NCI-H748 (cell line): ENCODE results near the gene FUT7.
"Not testable (repeated sequence)": the region's sequence is repeated elsewhere in the genome, so short reads cannot be mapped to it uniquely, and the experiment has no call there.

ENCODE experiments used
- DNase-seq: peaks from one replicate; lab custom pipeline; 2025; ENCODE audit not compliant: unreplicated experiment; lab: John Stamatoyannopoulos, UW

The FUT7 gene

GRCh38 chr9:137066096-137066861 is 34.4 kb upstream of the FUT7 start:
- no peak for DNase-seq

DNA sequence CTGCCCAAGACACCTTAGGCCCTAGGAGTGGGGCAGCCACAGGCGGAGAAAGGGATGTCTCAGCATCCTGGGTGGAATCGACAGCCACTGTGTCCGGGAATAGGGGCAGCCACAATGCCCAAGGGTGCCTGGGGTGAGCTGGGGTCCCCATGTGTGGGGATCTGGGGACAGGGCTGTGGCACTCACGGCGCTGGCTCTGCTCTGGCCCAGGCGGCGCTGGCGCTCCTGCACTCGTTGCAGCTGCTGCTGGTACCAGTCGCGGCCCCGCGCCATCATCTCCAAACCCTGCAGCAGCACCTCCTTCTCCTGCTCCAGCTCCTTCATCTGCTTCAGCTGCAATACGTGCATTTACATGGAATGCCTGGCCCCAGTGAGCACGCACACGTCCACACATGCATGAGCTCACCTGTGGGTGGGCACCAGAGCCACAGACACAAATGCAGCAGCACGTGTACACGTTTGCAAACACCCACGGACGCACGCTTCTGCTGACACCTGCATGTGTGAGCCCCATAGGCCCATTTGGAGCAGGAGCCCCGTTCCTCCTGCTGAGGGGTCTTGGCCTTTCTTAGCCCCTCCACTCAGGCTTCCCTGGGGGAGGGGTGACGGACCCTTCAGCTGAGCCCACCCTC is 33.6 kb upstream of the FUT7 start:
- no peak for DNase-seq

DNA sequence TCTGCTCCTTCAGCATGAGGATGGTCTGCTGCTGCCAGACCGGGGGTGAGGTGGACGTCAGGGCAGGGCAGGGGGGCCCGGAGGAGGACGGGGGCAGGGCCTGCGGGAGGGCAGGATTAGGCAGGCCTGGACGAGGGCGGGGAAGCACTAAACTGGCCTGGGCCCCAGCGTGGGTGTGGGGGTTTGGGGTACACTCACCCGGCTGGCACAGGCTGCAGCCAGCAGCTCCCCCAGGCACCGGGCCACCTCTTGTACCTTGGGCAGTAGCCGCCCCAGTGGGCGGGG is 32.9 kb upstream of the FUT7 start:
- DNase-seq: no peak

DNA sequence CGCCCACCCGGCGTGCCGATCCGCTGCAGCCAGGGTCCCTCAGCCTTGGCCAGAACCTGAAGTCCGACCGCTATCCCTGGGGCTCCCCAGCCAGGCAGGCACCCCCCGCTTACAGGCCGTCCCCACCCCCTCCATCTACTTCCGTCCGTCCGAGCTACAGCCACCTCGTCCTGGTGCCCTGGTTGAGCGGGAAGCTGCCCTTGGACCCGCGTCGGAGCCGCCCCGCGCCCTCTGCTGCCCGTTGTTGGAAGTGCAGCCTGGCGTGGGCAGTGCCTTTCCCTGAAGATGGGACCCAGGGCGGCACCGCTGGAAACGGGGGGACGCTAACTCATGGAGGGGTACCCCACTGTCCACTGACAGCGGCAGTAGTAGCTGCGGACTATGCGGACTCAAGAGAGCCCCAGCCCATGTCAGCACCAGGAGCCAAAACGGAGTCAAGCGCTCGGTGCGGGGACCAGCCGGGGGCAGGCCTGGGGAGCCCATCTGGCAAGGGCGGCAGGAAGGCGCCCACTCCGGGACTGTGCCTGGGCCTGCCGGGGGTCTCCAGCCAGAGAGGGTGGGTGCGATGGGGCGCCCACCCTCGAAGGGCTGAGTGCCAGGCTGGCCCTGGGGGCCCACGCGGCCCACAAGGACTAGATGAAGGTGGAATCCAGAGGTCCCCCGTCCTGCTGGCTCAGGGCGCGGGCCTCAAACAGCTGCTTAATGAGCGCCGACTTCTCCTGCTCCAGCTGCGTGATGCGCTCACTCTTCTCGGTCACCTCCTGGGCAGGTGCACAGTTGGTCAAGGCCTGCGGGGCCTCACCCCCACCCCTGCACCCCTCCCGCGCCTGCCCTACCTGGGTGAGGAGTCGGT is 32.4 kb upstream of the FUT7 start:
- peak; percentile 62 for DNase-seq

GRCh38 chr9:137063311-137064026 is 31.6 kb upstream of the FUT7 start:
- no peak for DNase-seq

- not testable (repeated sequence) for DNase-seq
Measured at GRCh38 chr9:137062798-137063197, 30.9 kb upstream of the FUT7 start.

DNA sequence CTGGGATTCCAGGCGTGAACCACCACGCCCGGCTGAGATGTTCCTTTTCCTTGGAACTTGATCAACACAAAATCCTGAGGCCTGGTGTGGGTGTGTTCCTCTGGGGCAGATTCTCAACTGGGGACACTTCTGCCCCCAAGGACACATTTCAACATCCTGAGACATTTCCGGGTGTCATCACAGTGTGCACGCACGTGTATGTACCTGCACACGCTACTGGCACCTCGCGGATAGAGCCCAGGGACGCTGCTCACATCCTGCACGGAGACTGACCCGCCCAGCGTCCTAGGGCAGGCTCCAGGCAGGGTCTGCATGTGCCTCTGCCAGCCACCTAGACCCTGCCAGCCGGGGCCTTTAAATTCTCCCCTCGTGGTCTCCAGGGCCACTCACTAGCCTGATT is 30.5 kb upstream of the FUT7 start:
- DNase-seq: no peak

GRCh38 chr9:137058521-137059234 is 26.8 kb upstream of the FUT7 start:
- DNase-seq: no peak

DNA sequence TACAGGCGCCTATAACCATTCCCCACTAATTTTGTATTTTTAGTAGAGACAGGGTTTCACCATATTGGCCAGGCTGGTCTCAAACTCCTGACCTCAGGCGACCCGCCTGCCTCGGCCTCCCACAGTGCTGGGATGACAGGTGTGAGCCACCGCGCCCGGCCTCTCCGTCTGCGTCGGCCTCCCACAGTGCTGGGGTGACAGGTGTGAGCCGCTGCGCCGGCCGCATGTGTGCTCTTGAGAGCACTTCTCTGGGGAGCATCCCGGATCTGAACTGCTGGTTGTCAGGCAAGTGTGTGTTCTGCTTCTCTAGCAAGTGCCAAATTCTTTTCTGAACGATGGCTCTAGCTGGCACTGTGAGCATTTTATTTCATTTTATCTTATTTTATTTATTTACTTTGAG is 25.7 kb upstream of the FUT7 start:
- peak; percentile 33 for DNase-seq

DNA sequence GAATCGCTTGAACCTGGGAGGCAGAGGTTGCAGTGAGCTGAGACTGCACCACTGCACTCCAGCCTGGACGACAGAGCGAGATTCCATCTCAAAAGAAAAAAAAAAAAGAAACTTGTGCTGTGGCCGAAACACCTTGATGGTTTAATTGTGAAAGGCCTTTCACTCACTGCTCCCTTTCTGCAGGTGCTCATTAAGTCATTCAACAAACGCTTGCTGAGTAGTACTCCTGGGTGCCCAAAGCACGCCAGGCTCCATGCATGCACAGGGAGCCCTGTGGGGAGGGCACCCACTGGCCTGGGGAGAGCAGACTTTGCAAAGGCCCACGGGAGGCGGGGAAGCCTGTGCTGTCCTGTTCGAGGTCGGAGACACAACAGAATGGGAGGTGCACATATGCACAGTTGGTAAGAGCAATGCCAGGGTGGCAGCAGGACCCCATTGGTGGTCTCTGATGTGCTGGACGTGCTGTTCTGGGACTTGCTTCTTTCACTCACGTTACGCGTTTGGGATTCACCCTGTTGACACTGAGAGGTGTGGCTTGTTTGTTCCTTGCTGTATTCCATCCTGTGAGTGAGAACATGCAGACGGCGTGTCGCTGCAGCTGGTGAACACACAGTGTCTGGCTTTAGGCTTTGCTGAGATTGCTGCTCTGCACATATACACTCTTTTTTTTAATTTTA is 25.0 kb upstream of the FUT7 start:
- peak; percentile 56 for DNase-seq

GRCh38 chr9:137055385-137056364 is 23.8 kb upstream of the FUT7 start:
- no peak for DNase-seq

DNA sequence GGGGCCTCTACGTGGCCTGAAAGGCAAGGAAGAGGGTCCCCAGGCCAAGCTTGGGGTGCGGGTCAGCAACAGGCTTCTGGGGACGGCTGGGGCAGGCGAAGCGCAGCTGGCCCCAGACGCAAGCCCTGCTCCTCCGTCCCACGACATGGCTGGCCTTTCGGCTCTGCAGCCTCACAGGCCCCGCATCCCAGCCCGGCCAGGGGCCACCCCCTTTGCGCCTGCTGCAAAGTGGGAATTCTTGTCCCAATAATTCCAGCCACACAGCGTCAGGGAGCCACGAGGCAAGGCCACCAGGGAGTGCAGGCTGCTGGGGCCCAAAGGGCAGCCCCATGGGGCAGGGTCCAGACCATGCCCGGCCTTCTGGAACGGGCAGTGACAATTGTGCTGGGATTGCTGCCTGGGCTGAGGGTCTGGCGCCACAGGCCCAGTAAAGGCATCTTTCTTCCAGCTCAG is 23.1 kb upstream of the FUT7 start:
- no peak for DNase-seq

GRCh38 chr9:137053944-137054931 is 22.4 kb upstream of the FUT7 start, which contains the start of gene ENTPD2:
TSS of gene ENTPD2 (minus strand) at chr9:137054061. CDS start at chr9:137053997, 64 bp downstream.
- DNase-seq: peak; percentile 83

DNA sequence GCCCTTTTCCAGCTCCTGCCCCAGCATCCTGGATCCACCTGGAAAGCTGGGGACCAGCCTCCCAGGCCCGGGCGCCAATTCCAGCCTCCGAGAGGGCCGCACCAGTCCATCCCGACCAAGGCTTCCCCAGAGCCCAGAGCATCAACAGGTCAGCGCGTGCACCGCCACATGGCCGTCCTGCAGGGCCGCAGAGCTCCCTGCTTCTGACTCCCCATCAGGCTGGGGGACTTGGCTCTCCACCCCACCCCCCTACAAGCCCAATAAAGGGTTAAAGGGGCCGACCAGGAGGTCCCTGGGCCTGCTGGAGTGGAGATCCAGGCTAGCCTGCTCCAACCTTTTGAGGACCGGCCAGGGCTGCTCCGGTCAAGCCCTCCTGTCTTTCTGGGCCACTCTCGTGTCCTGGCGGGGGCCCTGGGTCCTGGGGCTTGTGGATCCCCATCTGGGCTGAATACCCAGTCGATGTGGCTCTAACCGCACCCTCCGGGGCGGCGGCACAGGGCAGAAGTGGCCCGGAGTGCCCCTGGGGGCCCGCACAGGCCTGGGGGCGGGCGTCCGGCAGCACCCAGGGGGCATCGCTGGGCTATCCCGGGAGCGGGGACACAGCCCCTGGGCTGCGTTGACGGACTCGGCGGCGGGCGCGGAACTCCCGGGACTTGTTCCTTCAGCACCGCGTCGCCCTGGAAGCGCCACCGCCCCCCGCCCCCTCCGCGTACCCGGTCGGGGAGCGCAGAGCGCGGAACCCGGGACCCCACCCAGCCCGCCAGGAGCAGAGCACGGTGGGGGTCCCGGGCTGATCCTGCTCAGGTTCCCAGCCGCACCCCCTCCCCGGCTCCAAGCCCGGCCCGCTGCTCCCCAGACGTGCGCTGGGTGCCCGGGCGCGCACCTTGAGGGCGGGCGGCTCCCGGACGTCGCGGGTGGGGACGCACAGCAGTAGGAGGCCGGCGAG is 21.4 kb upstream of the FUT7 start:
- DNase-seq: peak; percentile 56

DNA sequence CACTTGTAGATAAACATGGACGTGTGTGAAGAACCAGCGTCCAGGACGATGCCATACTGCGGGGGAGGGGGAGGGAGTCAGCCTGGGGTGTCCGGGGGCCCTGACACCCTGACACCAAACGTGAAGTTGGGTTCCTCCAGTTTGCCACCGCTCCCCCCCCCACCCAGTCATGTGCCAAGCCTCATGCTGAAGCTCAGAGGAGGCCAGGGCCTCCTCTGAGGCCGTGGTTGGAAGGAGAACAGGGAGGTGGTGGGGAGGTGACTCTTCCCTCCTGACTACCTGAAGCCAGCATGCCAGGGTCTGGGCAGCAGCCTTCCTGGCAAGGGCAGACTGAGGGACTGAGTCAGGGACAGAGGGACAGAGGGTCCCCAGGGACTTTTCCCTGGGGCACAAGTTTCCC is 20.4 kb upstream of the FUT7 start:
- no peak for DNase-seq

- no peak for DNase-seq
Measured at GRCh38 chr9:137051145-137051724, 19.3 kb upstream of the FUT7 start.
